Measurements from ENCODE around the gene NPHS1. TPM values are rescaled to one million over a fixed set of nuclear protein-coding genes. Genes with fewer than 3 reads are reported as not detected.
"Not testable (repeated sequence)": the region's sequence is repeated elsewhere in the genome, so short reads cannot be mapped to it uniquely, and the experiment has no call there.

Gene NPHS1
- total and polyA plus RNA-seq, 12 donors: 0.31 TPM; not detected in 11

- Histone ChIP-seq H3K36me3 (replicated peaks in 1 of 2) (no peaks in the 10 kb centered on the region), H3K4me3 (no peak overlapping the region), H3K9me3 (replicated peaks in 1 of 3) (no peaks in the 10 kb centered on the region), H3K4me1 (replicated peaks in 1 of 2) (no peaks in the 10 kb centered on the region), H3K27me3 (peaks cover 2% of the 10 kb centered on the region), H3K27ac (no peak overlapping the region)
- TF ChIP-seq POLR2A (IDR thresholded peaks at IDR 0.05) (no peak), CTCF (IDR thresholded peaks at IDR 0.05) (no peak)
- 60 to 72% (median 66%) methylated on average over 4 to 5 of the region's 5 CpGs for WGBS, 4 donors
- intact Hi-C loops (cut with DNase I): no loop called here
- DNase-seq: no peak
Observed at GRCh38 chr19:35805526-35806102, 46.7 kb downstream of the NPHS1 start.

- Histone ChIP-seq H3K9me3 (replicated peaks in 1 of 3) (no peaks in the 10 kb centered on the region), H3K27me3 (peaks cover 8% of the 10 kb centered on the region), H3K36me3 (replicated peaks in 1 of 2) (no peaks in the 10 kb centered on the region), H3K4me1 (replicated peaks in 1 of 2) (no peaks in the 10 kb centered on the region), H3K27ac (no peak overlapping the region), H3K4me3 (no peak overlapping the region)
- TF ChIP-seq POLR2A (IDR thresholded peaks at IDR 0.05) (no peak), CTCF (IDR thresholded peaks at IDR 0.05) (no peak)
- no peak for DNase-seq
- 49 to 72% (median 52%) methylated on average over 2 to 3 of the region's 3 CpGs for WGBS, 4 donors
- intact Hi-C loops (cut with DNase I): no loop called here
Observed at GRCh38 chr19:35801828-35802227, 50.5 kb downstream of the NPHS1 start.

GRCh38 chr19:35797663-35798062 is 54.6 kb downstream of the NPHS1 start:
- Histone ChIP-seq H3K36me3 (replicated peaks in 1 of 2) (no peaks in the 10 kb centered on the region), H3K27me3 (peaks cover 8% of the 10 kb centered on the region), H3K27ac (no peak overlapping the region), H3K4me3 (no peak overlapping the region), H3K4me1 (replicated peaks in 1 of 2) (no peaks in the 10 kb centered on the region), H3K9me3 (replicated peaks in 1 of 3) (no peaks in the 10 kb centered on the region)
- WGBS, 4 donors: 7 to 17% (median 10%) methylated on average over 3 to 15 of the region's 15 CpGs
- TF ChIP-seq POLR2A (IDR thresholded peaks at IDR 0.05) (no peak), CTCF (IDR thresholded peaks at IDR 0.05) (no peak)
- intact Hi-C loops (cut with DNase I): loop anchor here in 1 of 2 donors (5.0 kb wide), 1 partner anchor 50 kb away; no protein-coding TSS in a partner anchor
- DNase-seq: no peak

GRCh38 chr19:35796645-35797542 is 55.4 kb downstream of the NPHS1 start:
- TF ChIP-seq POLR2A (IDR thresholded peaks at IDR 0.05) (no peak), CTCF (IDR thresholded peaks at IDR 0.05) (no peak)
- 24 to 32% (median 30%) methylated on average over 34 to 39 of the region's 39 CpGs for WGBS, 4 donors
- no peaks in the 10 kb centered on the region for H3K4me1 ChIP-seq (replicated peaks in 1 of 2)
- no peak overlapping the region for H3K27ac ChIP-seq
- DNase-seq: no peak
- H3K4me3 ChIP-seq: no peak overlapping the region
- no peaks in the 10 kb centered on the region for H3K9me3 ChIP-seq (replicated peaks in 1 of 3)
- no peaks in the 10 kb centered on the region for H3K36me3 ChIP-seq (replicated peaks in 1 of 2)
- intact Hi-C loops (cut with DNase I): loop anchor here in 1 of 2 donors (5.0 kb wide), 1 partner anchor 50 kb away; no protein-coding TSS in a partner anchor
- H3K27me3 ChIP-seq: peaks cover 8% of the 10 kb centered on the region

- not testable (repeated sequence) for H3K27me3 ChIP-seq; H3K9me3 ChIP-seq (replicated peaks in 1 of 3); H3K36me3 ChIP-seq (replicated peaks in 1 of 2); H3K4me1 ChIP-seq (replicated peaks in 1 of 2); H3K4me3 ChIP-seq; DNase-seq; H3K27ac ChIP-seq
- intact Hi-C loops (cut with DNase I): loop anchor here in 1 of 2 donors (5.0 kb wide), 1 partner anchor 52 kb away; no protein-coding TSS in a partner anchor
- 73 to 100% (median 81%) methylated on average over 1 of the region's 1 CpG for WGBS, 4 donors
Observed at GRCh38 chr19:35795564-35795963, 56.7 kb downstream of the NPHS1 start.

Measured in adrenal gland (tissue), 12 donors.